SK-N-MC (cell line): ENCODE data around the gene VPS35.

ENCODE experiments used
- DNase-seq: peaks from one replicate; pipeline ENCODE4 v3.0.0-alpha.2; 2011; ENCODE audit warnings: low read depth, low spot score
- H3K27ac ChIP-seq: fragments of 200-600 bp; sonication (generic); 2 replicates; pipeline ENCODE4 v1.5.1; 2016; ENCODE audit warnings: mixed run types
- H3K36me3 ChIP-seq: fragments of 200-600 bp; sonication (generic); 2 replicates; pipeline ENCODE4 v1.6.1; 2017; ENCODE audit warnings: antibody characterized with exemption, low read length, mixed read lengths; ENCODE audit not compliant: insufficient read depth
- H3K4me3 ChIP-seq: fragments of 200-600 bp; sonication (generic); 2 replicates; pipeline ENCODE4 v1.5.1; 2016
- H3K9ac ChIP-seq: fragments of 200-600 bp; sonication (generic); 2 replicates; pipeline ENCODE4 v1.8.0; 2017; ENCODE audit warnings: mixed run types, mixed read lengths; ENCODE audit not compliant: insufficient read length
- H3K9me3 ChIP-seq: fragments of 200-600 bp; sonication (generic); 2 replicates; pipeline ENCODE4 v1.6.1; 2017; ENCODE audit warnings: low read depth, mild to moderate bottlenecking, antibody characterized with exemption, low read length, moderate library complexity, mixed read lengths
- EZH2 ChIP-seq: fragments of 200-600 bp; sonication (generic); IDR thresholded peaks from one replicate; pipeline ENCODE4 v1.6.1; 2017; ENCODE audit warnings: antibody characterized with exemption
- FOXP2 ChIP-seq: optimal IDR thresholded peaks from 2 replicates; pipeline ENCODE3; 2011; ENCODE audit warnings: mild to moderate bottlenecking, moderate library complexity; ENCODE audit not compliant: insufficient read depth; ENCODE audit errors: extremely low read length, control extremely low read depth
- POLR2AphosphoS5 ChIP-seq: IDR thresholded peaks from 2 replicates; pipeline ENCODE4 v1.6.1; 2012; ENCODE audit warnings: mild to moderate bottlenecking, low read depth, low read length, borderline replicate concordance

The VPS35 gene

DNA sequence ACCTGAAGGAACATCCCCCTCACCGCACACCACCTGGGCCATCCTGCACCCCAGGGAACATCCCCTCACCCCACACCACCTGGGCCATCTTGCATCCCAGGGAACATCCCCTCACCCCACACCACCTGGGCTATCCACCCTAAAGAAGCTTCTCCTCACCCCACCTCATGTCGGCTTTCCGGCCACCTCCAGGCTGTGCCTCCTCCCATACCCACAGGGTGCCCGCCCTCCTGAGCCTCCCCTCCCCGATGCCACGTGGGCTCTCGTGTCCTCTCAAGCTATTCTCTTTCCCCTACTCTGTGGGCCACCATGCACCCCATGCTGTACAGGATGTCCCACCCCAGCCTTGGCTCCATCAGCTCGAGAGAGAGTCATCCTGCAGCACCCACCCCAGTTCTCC is 41.1 kb upstream of the VPS35 start:
- Histone ChIP-seq H3K36me3 (no peaks in the 10 kb centered on the region), H3K27ac (no peak overlapping the region), H3K4me3 (no peak overlapping the region), H3K9me3 (no peaks in the 10 kb centered on the region), H3K9ac (no peak overlapping the region)
- no peak for DNase-seq
- TF ChIP-seq EZH2 (no peak), FOXP2 (no peak), POLR2AphosphoS5 (no peak)

DNA sequence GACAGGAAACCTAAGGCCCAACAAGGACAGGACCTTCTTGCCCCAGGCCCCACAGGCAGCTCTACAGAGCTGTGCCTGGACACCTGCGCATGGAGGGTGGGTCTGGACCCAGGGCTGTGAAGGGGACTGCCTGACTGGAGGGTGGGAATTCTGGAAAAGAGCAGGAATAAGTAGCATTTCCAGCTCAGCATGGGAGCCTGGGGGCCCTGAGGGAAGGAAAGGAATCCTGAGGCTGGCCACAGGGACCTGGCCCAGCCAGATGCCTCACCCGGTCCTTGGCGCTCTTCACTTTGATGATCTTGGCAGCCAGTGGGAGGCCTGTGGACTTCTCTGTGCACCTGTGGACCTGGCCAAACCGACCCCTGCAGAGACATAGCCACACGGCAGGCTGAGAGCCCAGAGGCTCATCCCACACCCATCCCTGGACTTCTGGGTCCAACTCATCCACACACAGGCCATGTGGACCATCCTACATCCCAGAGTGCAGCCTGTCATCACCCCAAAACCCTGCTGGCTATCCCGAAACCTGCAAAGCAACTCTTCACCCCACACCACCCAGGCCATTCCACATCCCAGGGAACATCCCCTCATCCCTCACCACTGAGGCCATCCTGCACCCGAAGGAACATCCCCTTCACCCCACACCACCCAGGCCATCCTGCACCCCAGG is 40.5 kb upstream of the VPS35 start:
- H3K9me3 ChIP-seq, result no peaks in the 10 kb centered on the region
- no peak overlapping the region for H3K4me3 ChIP-seq
- H3K27ac ChIP-seq, result no peak overlapping the region
- H3K9ac ChIP-seq, result no peak overlapping the region
- no peak for DNase-seq
- H3K36me3 ChIP-seq, result no peaks in the 10 kb centered on the region
- TF ChIP-seq POLR2AphosphoS5 (no peak), EZH2 (no peak), FOXP2 (no peak)

DNA sequence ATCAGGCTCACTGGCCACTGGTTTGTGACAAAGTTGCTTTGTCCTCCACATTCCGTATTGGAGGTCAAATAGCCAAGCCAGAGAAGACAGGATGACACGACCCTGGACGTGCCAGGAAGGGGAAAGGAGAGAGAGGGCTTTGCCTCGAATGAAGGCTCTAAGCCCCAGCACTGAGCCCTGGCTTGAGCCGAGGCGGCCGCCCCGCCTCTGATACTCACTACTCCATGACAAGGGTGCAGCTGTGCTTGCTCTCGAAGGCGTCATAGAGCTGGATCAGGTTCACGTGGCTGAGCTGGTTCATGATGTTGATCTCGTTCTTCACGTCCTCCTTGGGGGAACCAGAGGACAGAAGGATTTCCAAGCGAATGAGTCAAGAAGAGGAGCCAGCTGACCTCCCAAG is 39.8 kb upstream of the VPS35 start:
- Histone ChIP-seq H3K9me3 (no peaks in the 10 kb centered on the region), H3K36me3 (no peaks in the 10 kb centered on the region), H3K27ac (no peak overlapping the region), H3K4me3 (no peak overlapping the region), H3K9ac (no peak overlapping the region)
- no peak for TF ChIP-seq POLR2AphosphoS5
- TF ChIP-seq EZH2, result no peak
- no peak for TF ChIP-seq FOXP2
- no peak for DNase-seq

GRCh38 chr16:46727630-46728029 is 38.7 kb upstream of the VPS35 start:
- no peak overlapping the region for H3K9ac ChIP-seq
- DNase-seq, result no peak
- TF ChIP-seq FOXP2, result no peak
- TF ChIP-seq EZH2, result no peak
- no peak for TF ChIP-seq POLR2AphosphoS5
- H3K4me3 ChIP-seq, result no peak overlapping the region
- no peaks in the 10 kb centered on the region for H3K36me3 ChIP-seq
- no peak overlapping the region for H3K27ac ChIP-seq
- H3K9me3 ChIP-seq, result no peaks in the 10 kb centered on the region

DNA sequence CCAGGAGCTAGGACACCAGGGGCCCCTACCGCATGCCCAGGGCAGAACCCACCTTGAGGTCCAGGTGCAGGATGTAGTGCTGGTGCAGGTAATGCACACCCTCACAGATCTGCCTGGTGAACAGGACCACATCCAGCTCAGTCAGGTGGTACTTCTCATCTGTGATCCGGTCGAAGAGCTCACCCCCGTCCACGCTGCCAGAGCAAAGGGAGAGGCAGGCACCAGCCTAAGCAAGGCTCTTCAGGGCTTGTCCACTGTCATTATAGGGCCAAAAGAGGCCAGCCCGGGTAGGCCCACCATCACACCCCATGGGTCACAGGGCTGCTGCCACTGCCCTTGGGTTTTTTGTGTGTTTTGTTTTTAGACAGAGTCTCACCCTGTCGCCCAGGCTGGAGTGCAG is 38.2 kb upstream of the VPS35 start:
- Histone ChIP-seq H3K4me3 (no peak overlapping the region), H3K36me3 (no peaks in the 10 kb centered on the region), H3K9ac (no peak overlapping the region), H3K27ac (no peak overlapping the region), H3K9me3 (no peaks in the 10 kb centered on the region)
- no peak for DNase-seq
- TF ChIP-seq EZH2 (no peak), FOXP2 (no peak), POLR2AphosphoS5 (no peak)

DNA sequence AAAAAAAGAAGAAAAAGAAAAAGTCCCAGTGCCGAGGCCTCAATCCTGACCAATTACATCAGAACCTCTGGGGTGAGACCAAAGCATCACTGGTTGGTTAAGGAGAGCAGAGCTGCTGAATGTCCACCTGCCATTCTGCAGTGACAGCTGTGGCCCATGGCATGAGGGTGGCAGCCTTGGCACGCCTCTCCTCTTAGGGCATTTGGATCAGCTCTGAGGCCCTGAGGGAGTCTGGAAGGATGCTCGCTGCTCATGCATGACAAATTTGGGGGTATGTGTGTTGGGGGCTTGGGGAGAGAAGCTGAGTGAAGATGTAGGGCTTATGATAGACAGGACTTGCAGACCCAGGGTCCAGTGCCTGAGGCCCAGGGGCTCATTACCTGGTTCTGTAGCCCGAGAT is 32.9 kb upstream of the VPS35 start:
- Histone ChIP-seq H3K4me3 (no peak overlapping the region), H3K27ac (no peak overlapping the region), H3K9ac (no peak overlapping the region), H3K9me3 (no peaks in the 10 kb centered on the region), H3K36me3 (no peaks in the 10 kb centered on the region)
- DNase-seq, result no peak
- TF ChIP-seq FOXP2, result no peak

- Histone ChIP-seq H3K27ac (no peak overlapping the region), H3K36me3 (no peaks in the 10 kb centered on the region), H3K9ac (no peak overlapping the region), H3K4me3 (no peak overlapping the region), H3K9me3 (no peaks in the 10 kb centered on the region)
- TF ChIP-seq POLR2AphosphoS5 (no peak), FOXP2 (no peak), EZH2 (no peak)
- no peak for DNase-seq
These were observed 31.6 kb upstream of the VPS35 start for GRCh38 chr16:46720619-46721018.

DNA sequence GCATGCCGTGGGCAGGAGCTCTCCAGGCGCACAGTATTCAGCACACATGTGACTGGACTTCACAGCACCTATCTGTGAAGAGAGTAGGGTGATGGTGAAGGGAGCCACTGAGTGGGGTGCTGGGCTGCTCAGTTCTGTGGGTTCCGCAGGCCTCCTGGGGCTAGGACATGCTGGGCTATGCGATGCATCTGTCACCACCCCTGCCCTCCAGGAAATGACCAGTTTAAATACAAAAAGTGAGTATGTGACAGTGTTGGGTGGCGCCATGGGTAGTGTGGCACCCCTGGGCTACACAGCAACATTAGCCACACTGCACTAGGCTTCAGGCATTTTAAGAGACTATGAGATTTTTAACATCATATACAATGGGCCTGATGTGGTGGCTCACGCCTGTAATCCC is 30.6 kb upstream of the VPS35 start:
- no peak for TF ChIP-seq POLR2AphosphoS5
- no peak for TF ChIP-seq EZH2
- no peak for TF ChIP-seq FOXP2
- DNase-seq, result no peak
- Histone ChIP-seq H3K27ac (no peak overlapping the region), H3K9me3 (no peaks in the 10 kb centered on the region), H3K4me3 (no peak overlapping the region), H3K36me3 (no peaks in the 10 kb centered on the region), H3K9ac (no peak overlapping the region)

DNA sequence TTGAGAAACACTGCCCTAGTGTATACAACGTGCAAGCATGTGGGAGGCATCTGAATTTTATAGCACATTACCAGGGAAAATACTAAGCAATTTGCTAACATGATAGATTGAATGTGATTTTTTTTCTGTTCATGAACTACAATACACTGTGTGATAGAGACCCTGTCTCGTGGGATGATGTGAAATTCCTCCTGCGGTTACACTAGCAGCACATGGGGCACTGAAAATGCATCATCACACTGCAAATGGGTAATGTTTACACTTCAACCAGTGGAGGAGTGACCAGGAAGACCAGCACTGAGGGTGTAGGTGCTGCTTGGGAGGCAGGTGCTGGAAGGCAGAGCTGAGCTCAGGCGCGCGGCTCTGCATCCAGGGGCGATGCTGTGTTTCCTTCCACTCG is 29.2 kb upstream of the VPS35 start:
- no peak for DNase-seq
- no peaks in the 10 kb centered on the region for H3K9me3 ChIP-seq

More for the DNA sequence above, 29.2 kb upstream of the VPS35 start:
- no peak overlapping the region for H3K9ac ChIP-seq
- no peak overlapping the region for H3K27ac ChIP-seq
- TF ChIP-seq FOXP2, result no peak
- TF ChIP-seq EZH2, result no peak
- no peak for TF ChIP-seq POLR2AphosphoS5
- H3K4me3 ChIP-seq, result no peak overlapping the region
- no peaks in the 10 kb centered on the region for H3K36me3 ChIP-seq
